ENCODE data around the gene TSN. TPM values are rescaled to one million over a fixed set of nuclear protein-coding genes. Genes with fewer than 3 reads are reported as not detected.

TSN gene
- total and polyA plus RNA-seq, 2 experiments from 2014 or later, result 62.5 to 94.8 TPM

GRCh38 chr2:121798617-121799016, 43.2 kb downstream of the TSN start (continued):
- TF ChIP-seq REST (IDR thresholded peaks at IDR 0.05; ENCODE audit: unreplicated experiment), result no peak

- H3K9me2 ChIP-seq (ENCODE audit: insufficient read depth), result no peaks in the 10 kb centered on the region; the same call in 1 of the 2 replicates
- no peaks in the 10 kb centered on the region for H3F3A ChIP-seq (replicated peaks; ENCODE audit: low read depth)
- H3K27ac ChIP-seq (ENCODE audit: low read depth), result no peak overlapping the region
- H3K9me3 Mint-ChIP-seq, result no peaks in the 10 kb centered on the region; the same call in 2 of the 3 replicates
- H2AFZ ChIP-seq, result no peak overlapping the region
- peaks cover 7% of the 10 kb centered on the region; the same call in 1 of the 3 replicates for H3K36me3 Mint-ChIP-seq (ENCODE audit: low read depth)
- ATAC-seq (no peak), DNase-seq (ENCODE audit: low spot score) (no peak)
- H3K4me1 Mint-ChIP-seq, result peaks cover 26% of the 10 kb centered on the region
- H3K4me2 ChIP-seq, result no peak overlapping the region
- H3K79me2 ChIP-seq (replicated peaks; ENCODE audit: insufficient read depth), result no peaks in the 10 kb centered on the region
- no peak overlapping the region for H3K4me3 ChIP-seq
- H4K20me1 ChIP-seq (replicated peaks; ENCODE audit: insufficient read depth), result no peaks in the 10 kb centered on the region
- no peaks in the 10 kb centered on the region for H3K36me3 ChIP-seq (ENCODE audit: insufficient read depth)
- no peaks in the 10 kb centered on the region for H3K27me3 ChIP-seq (ENCODE audit: insufficient read depth)
- no peak overlapping the region for H3K27ac Mint-ChIP-seq
- peaks cover 20% of the 10 kb centered on the region for H3K4me1 ChIP-seq (ENCODE audit: insufficient read depth)
- H3K27me3 Mint-ChIP-seq (ENCODE audit: insufficient read depth, low read depth, poor library complexity), result no peaks in the 10 kb centered on the region
- no peak overlapping the region for H3K4me3 Mint-ChIP-seq
- TF ChIP-seq EZH2phosphoT487 (IDR thresholded peaks at IDR 0.05; ENCODE audit: unreplicated experiment) (no peak), ETS1 (IDR thresholded peaks at IDR 0.05) (no peak), ZNF114 (CRISPR knock-in tag; IDR thresholded peaks at IDR 0.05) (no peak), STAT1 (IDR thresholded peaks at IDR 0.05; ENCODE audit: unreplicated experiment) (no peak), CTCF (conservative IDR thresholded peaks at IDR 0.05; ENCODE audit: low read depth in 2 of 2) (no peak), JUNB (IDR thresholded peaks at IDR 0.05; ENCODE audit: unreplicated experiment) (no peak), EZH2 (IDR thresholded peaks at IDR 0.05; ENCODE audit: low read depth, unreplicated experiment) (no peak), ZNF462 (CRISPR knock-in tag; IDR thresholded peaks at IDR 0.05) (no peak)
Observed at GRCh38 chr2:121801916-121802315, 46.5 kb downstream of the TSN start.

Measured in GM23338 (cell line).